Liver (tissue), 9 donors: ENCODE measurements around the gene RAC2. TPM values are rescaled to one million over a fixed set of nuclear protein-coding genes. Genes with fewer than 3 reads are reported as not detected.

Experiments
- DNase-seq: peaks from one replicate; pipeline ENCODE4 v3.0.0-alpha.2; 2017; ENCODE audit warnings: low spot score
- H3K27ac ChIP-seq, 2 donors: one replicate each; pipeline ENCODE4 v1.7.0; 2013; ENCODE audit warnings: inconsistent platforms in 2 of 2, low read length in 2 of 2, control low read depth in 1 of 2, low read depth in 1 of 2, mild to moderate bottlenecking in 1 of 2
- H3K27me3 ChIP-seq, 4 donors: one replicate each; pipeline versions ENCODE4 v1.6.1 to v1.7.0; 2013; ENCODE audit warnings: low read length in 3 of 4, inconsistent platforms in 1 of 4, mild to moderate bottlenecking in 1 of 4, moderate library complexity in 1 of 4; ENCODE audit not compliant: control insufficient read depth in 4 of 4, insufficient read depth in 4 of 4
- H3K36me3 ChIP-seq, 4 donors: one replicate each; pipeline versions ENCODE4 v1.6.1 to v1.7.0; 2013; ENCODE audit warnings: low read length in 3 of 4, mild to moderate bottlenecking in 3 of 4, low read depth in 1 of 4, moderate library complexity in 1 of 4; ENCODE audit not compliant: control insufficient read depth in 4 of 4, insufficient read depth in 3 of 4
- H3K4me1 ChIP-seq, 4 donors: one replicate each; pipeline versions ENCODE4 v1.6.1 to v1.7.0; 2013; ENCODE audit warnings: low read length in 3 of 4, mild to moderate bottlenecking in 3 of 4, moderate library complexity in 1 of 4; ENCODE audit not compliant: control insufficient read depth in 4 of 4, insufficient read depth in 4 of 4
- H3K4me3 ChIP-seq, 3 donors: one replicate each; pipeline versions ENCODE4 v1.6.1 to v1.7.0; 2013; ENCODE audit warnings: low read length in 3 of 3, control low read depth in 1 of 3, low read depth in 1 of 3, mild to moderate bottlenecking in 1 of 3
- H3K9ac ChIP-seq, 2 donors: one replicate each; pipeline ENCODE4 v1.7.0; 2013; ENCODE audit warnings: low read length in 2 of 2, mild to moderate bottlenecking in 2 of 2, moderate library complexity in 2 of 2, control low read depth in 1 of 2, low read depth in 1 of 2
- H3K9me3 ChIP-seq, 4 donors: one replicate each; pipeline versions ENCODE4 v1.6.1 to v1.7.0; 2013; ENCODE audit warnings: low read length in 3 of 4; ENCODE audit not compliant: control insufficient read depth in 4 of 4
- EGR1 ChIP-seq, 2 donors: IDR thresholded peaks; 2 replicates each; pipeline ENCODE4 v1.6.1; 2016 to 2018; ENCODE audit warnings: antibody characterized with exemption in 2 of 2, low read depth in 2 of 2
- FOXA1 ChIP-seq: IDR thresholded peaks from 2 replicates; pipeline ENCODE4 v1.6.1; 2016; ENCODE audit warnings: antibody characterized with exemption
- FOXA2 ChIP-seq: IDR thresholded peaks from 2 replicates; pipeline ENCODE4 v1.6.1; 2016; ENCODE audit warnings: antibody characterized with exemption
- GABPA ChIP-seq, 2 donors: IDR thresholded peaks in 1 of 2; conservative IDR thresholded peaks in 1 of 2; 2 replicates each; pipeline ENCODE4 v1.6.1; 2016; ENCODE audit warnings: antibody characterized with exemption in 2 of 2, mild to moderate bottlenecking in 1 of 2, moderate library complexity in 1 of 2
- HNF4A ChIP-seq, 2 donors: conservative IDR thresholded peaks; 2 replicates each; pipeline ENCODE4 v1.6.1; 2016; ENCODE audit warnings: antibody characterized with exemption in 2 of 2, mild to moderate bottlenecking in 2 of 2
- HNF4G ChIP-seq: IDR thresholded peaks from 2 replicates; pipeline ENCODE4 v1.6.1; 2016; ENCODE audit warnings: antibody characterized with exemption
- JUND ChIP-seq, 2 donors: IDR thresholded peaks; 2 replicates each; pipeline ENCODE4 v1.6.1; 2016; ENCODE audit warnings: antibody characterized with exemption in 2 of 2
- NR2F2 ChIP-seq: IDR thresholded peaks from 2 replicates; pipeline ENCODE4 v1.6.1; 2016; ENCODE audit warnings: antibody characterized with exemption
- RAD21 ChIP-seq, 2 donors: IDR thresholded peaks; 2 replicates each; pipeline ENCODE4 v1.6.1; 2016; ENCODE audit warnings: antibody characterized with exemption in 2 of 2, mild to moderate bottlenecking in 2 of 2
- RXRA ChIP-seq, 2 donors: IDR thresholded peaks; 2 replicates each; pipeline ENCODE4 v1.6.1; 2017 to 2018; ENCODE audit warnings: antibody characterized with exemption in 2 of 2, mild to moderate bottlenecking in 1 of 2
- SP1 ChIP-seq: IDR thresholded peaks from 2 replicates; pipeline ENCODE4 v1.6.1; 2018; ENCODE audit warnings: antibody characterized with exemption, mild to moderate bottlenecking
- TAF1 ChIP-seq: conservative IDR thresholded peaks from 2 replicates; pipeline ENCODE4 v1.6.1; 2016; ENCODE audit warnings: antibody characterized with exemption, mild to moderate bottlenecking
- YY1 ChIP-seq: IDR thresholded peaks from 2 replicates; pipeline ENCODE4 v1.6.1; 2016; ENCODE audit warnings: antibody characterized with exemption, mild to moderate bottlenecking
- ZBTB33 ChIP-seq: IDR thresholded peaks from 2 replicates; pipeline ENCODE4 v1.6.1; 2016; ENCODE audit warnings: antibody characterized with exemption
- WGBS: extraction: QIAGEN DNeasy Blood & Tissue Kit; methylation state at CpG from one replicate; pipeline ENCODE4 v1.1.7; 2013; 5-methylcytosine and 5-hydroxymethylcytosine counted together
- polyA plus RNA-seq, 2 donors: library from polyadenylated mRNA; stranded (reverse) in 1 of 2; unstranded in 1 of 2; fragments of 200-250 nt in 1 of 2; fragments of >200 nt in 1 of 2; fragmentation: Nextera tagmentation in 1 of 2; extraction: Ambion mirVana in 1 of 2; gene quantifications; one replicate each; pipeline versions ENCODE4 v1.2.1 to v1.2.3, GENCODE V29; 2013 to 2015
- total RNA-seq, 2 donors: library from RNA; depleted of rRNA; stranded (reverse); fragments of >200 nt; gene quantifications; one replicate each; pipeline ENCODE4 v1.2.3, GENCODE V29; 2014
- TF ChIP-seq, protein P1 (sequence below): IDR thresholded peaks from 2 replicates; pipeline ENCODE4 v1.6.1; 2016; ENCODE audit warnings: antibody characterized with exemption, mild to moderate bottlenecking
- TF ChIP-seq, protein P2 (sequence below): fragments of 150-350 bp; IDR thresholded peaks from 2 replicates; pipeline ENCODE4 v1.5.1; 2017; ENCODE audit warnings: improper control_type of control experiment, low read depth, low read length; ENCODE audit not compliant: missing input control
- TF ChIP-seq, protein P3 (sequence below): IDR thresholded peaks from 2 replicates; pipeline ENCODE4 v1.6.1; 2016; ENCODE audit warnings: antibody characterized with exemption
- TF ChIP-seq, protein P4 (sequence below): IDR thresholded peaks from 2 replicates; pipeline ENCODE4 v1.6.1; 2016; ENCODE audit warnings: antibody characterized with exemption
- donor health status: healthy.
- donor health status: healthy.
- donor health status: healthy.
- donor health status: healthy.
- donor health status: healthy.

The RAC2 gene
- total and polyA plus RNA-seq, 4 donors, result 4.0 to 15.0 (median 7.4) TPM

GRCh38 chr22:37209140-37209845 lies 34.8 kb downstream of the RAC2 start:
- Histone ChIP-seq H3K27ac (no peak overlapping the region), H3K4me1 (peaks cover 0 to 2% (median 1%) of the 10 kb centered on the region in 4 donors), H3K36me3 (no peaks in the 10 kb centered on the region), H3K4me3 (no peak overlapping the region), H3K9me3 (no peaks in the 10 kb centered on the region), H3K27me3 (peaks cover 0 to 4% (median 0%) of the 10 kb centered on the region in 4 donors), H3K9ac (no peak overlapping the region)
- no peak for TF ChIP-seq GABPA (IDR thresholded peaks at IDR 0.05 in 1 of 2, conservative IDR thresholded peaks at IDR 0.05 in 1 of 2)
- no peak for TF ChIP-seq RAD21 (IDR thresholded peaks at IDR 0.05)
- TF ChIP-seq EGR1 (IDR thresholded peaks at IDR 0.05; ENCODE audit: low read depth in 2 of 2), result no peak
- no peak for TF ChIP-seq ZBTB33
- no peak for TF ChIP-seq NR2F2
- TF ChIP-seq TAF1, result no peak
- TF ChIP-seq FOXA1, result no peak
- TF ChIP-seq, protein P1, sequence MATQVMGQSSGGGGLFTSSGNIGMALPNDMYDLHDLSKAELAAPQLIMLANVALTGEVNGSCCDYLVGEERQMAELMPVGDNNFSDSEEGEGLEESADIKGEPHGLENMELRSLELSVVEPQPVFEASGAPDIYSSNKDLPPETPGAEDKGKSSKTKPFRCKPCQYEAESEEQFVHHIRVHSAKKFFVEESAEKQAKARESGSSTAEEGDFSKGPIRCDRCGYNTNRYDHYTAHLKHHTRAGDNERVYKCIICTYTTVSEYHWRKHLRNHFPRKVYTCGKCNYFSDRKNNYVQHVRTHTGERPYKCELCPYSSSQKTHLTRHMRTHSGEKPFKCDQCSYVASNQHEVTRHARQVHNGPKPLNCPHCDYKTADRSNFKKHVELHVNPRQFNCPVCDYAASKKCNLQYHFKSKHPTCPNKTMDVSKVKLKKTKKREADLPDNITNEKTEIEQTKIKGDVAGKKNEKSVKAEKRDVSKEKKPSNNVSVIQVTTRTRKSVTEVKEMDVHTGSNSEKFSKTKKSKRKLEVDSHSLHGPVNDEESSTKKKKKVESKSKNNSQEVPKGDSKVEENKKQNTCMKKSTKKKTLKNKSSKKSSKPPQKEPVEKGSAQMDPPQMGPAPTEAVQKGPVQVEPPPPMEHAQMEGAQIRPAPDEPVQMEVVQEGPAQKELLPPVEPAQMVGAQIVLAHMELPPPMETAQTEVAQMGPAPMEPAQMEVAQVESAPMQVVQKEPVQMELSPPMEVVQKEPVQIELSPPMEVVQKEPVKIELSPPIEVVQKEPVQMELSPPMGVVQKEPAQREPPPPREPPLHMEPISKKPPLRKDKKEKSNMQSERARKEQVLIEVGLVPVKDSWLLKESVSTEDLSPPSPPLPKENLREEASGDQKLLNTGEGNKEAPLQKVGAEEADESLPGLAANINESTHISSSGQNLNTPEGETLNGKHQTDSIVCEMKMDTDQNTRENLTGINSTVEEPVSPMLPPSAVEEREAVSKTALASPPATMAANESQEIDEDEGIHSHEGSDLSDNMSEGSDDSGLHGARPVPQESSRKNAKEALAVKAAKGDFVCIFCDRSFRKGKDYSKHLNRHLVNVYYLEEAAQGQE, result no peak
- no peak for TF ChIP-seq SP1
- TF ChIP-seq, protein P2, sequence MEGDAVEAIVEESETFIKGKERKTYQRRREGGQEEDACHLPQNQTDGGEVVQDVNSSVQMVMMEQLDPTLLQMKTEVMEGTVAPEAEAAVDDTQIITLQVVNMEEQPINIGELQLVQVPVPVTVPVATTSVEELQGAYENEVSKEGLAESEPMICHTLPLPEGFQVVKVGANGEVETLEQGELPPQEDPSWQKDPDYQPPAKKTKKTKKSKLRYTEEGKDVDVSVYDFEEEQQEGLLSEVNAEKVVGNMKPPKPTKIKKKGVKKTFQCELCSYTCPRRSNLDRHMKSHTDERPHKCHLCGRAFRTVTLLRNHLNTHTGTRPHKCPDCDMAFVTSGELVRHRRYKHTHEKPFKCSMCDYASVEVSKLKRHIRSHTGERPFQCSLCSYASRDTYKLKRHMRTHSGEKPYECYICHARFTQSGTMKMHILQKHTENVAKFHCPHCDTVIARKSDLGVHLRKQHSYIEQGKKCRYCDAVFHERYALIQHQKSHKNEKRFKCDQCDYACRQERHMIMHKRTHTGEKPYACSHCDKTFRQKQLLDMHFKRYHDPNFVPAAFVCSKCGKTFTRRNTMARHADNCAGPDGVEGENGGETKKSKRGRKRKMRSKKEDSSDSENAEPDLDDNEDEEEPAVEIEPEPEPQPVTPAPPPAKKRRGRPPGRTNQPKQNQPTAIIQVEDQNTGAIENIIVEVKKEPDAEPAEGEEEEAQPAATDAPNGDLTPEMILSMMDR, result no peak
- no peak for TF ChIP-seq HNF4A (conservative IDR thresholded peaks at IDR 0.05)
- TF ChIP-seq JUND (IDR thresholded peaks at IDR 0.05), result no peak
- TF ChIP-seq, protein P3, sequence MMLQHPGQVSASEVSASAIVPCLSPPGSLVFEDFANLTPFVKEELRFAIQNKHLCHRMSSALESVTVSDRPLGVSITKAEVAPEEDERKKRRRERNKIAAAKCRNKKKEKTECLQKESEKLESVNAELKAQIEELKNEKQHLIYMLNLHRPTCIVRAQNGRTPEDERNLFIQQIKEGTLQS, result no peak
- TF ChIP-seq YY1, result no peak
- TF ChIP-seq, protein P4, sequence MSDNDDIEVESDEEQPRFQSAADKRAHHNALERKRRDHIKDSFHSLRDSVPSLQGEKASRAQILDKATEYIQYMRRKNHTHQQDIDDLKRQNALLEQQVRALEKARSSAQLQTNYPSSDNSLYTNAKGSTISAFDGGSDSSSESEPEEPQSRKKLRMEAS, result no peak
- TF ChIP-seq RXRA (IDR thresholded peaks at IDR 0.05), result no peak
- no peak for TF ChIP-seq FOXA2
- TF ChIP-seq HNF4G, result no peak
- DNase-seq, result no peak
- whole genome bisulfite sequencing, result 84% methylated on average over 9 of the region's 9 CpGs
